Esophagus squamous epithelium (tissue), 4 donors: Measurements from ENCODE around the gene FCRL1.

Experiments used
- CTCF ChIP-seq, 6 experiments: fragments of 450-650 bp in 4 of 6; fragments of 200-600 bp in 2 of 6; sonication (generic) in 2 of 6; IDR thresholded peaks; one replicate each; pipeline ENCODE4 v1.5.1; 2016 to 2019; ENCODE audit warnings: antibody characterized with exemption in 6 of 6, mild to moderate bottlenecking in 4 of 6, moderate library complexity in 4 of 6
- POLR2A ChIP-seq, 4 donors: fragments of 450-650 bp; IDR thresholded peaks; one replicate each; pipeline ENCODE4 v1.6.1; 2017; ENCODE audit warnings: antibody characterized with exemption in 4 of 4, mild to moderate bottlenecking in 4 of 4, moderate library complexity in 3 of 4

DNA sequence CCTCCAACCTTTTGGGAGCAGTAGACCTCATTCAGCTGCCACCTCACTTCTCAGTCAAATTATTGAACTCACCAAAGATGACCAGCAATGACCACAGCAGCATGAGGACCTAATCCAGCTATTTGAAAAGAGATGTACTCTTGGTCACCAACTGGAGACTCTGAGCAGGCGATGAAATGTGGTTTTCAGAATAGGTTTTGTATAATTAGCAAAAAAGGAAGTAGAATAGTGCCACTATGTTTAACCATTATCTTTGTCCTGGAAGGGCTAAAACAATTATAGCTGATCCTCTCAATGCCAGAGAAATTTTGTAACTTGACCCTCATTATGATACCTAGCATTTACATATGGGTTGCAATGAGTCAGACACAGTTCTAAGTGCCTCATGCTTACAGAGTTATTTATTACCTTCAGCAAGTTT, 42.9 kb downstream of the FCRL1 start, which contains the start of gene FCRL2:
- TF ChIP-seq POLR2A (IDR thresholded peaks at IDR 0.05) (no peak), CTCF (IDR thresholded peaks at IDR 0.05) (no peak)
